IPS DF 4.7 (cell line): ENCODE measurements around the gene NOXO1.
"Not testable (repeated sequence)": the region's sequence is repeated elsewhere in the genome, so short reads cannot be mapped to it uniquely, and the experiment has no call there.

Experiments
- DNase-seq: peaks from one replicate; pipeline ENCODE4 v3.0.0-alpha.2; 2013; ENCODE audit warnings: low spot score; ENCODE audit errors: extremely low read depth

The NOXO1 gene

DNA sequence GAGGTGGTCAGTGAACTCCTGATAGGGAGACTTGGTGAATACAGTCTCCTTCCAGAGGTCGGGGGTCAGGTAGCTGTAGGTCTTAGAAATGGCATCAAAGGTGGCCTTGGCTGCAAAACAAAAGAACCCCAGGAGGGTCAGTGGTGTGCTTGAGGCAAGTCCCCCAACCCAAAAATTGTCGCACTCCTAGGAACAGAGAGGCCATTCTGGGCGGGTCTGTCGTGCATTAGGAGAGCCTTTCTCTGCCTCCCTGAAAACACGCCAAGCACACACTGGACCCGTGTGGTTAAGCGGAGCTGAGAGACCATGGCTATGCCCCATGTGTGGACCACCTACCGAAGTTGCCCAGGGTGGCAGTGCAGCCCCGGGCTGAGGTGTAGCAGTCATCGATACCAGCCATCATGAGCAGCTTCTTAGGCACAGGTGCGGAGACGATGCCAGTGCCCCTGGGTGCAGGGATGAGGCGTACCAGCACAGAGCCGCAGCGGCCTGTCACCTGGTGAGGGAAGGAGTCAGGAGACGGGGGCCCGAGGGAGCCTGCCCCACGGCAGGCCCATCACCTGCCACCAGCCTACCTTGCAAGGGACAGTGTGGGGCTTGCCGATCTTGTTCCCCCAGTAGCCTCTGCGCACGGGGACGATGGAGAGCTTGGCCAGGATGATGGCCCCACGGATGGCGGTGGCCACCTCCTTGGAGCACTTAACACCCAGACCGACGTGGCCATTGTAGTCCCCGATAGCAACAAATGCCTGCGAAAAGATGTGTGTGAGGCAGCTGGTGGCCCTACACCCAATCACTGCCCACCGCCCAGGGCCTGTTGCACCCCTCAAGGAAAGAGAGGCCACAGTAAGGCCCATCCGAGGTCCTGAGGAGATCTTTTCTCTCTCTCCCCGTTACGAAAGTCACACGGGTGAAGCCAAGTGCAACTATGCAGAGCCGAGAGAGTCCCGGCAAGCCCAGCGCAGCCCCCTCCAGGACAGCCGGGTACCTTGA lies 18.8 kb downstream of the NOXO1 start:
- DNase-seq = not testable (repeated sequence)

DNA sequence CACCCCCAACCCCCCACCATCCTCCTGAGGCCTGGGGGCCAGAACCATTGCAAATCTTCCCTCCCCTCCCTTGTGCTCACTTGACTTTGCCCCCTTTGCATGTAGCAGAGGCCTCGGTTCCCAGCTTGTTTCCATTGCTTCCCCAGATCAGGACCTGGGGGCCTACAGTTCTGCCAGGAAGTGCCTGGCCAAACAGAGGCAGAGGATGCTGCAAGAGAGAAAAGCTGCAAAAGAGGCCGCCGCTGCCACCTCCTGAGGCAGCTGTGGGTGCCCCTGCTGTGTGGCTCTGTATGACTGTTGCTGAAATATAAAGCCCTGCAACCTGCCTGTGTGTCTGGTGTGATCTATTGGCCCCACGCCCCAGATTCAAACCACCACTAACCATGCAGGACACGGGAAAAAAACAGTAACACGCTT lies 19.6 kb downstream of the NOXO1 start:
- no peak for DNase-seq

DNA sequence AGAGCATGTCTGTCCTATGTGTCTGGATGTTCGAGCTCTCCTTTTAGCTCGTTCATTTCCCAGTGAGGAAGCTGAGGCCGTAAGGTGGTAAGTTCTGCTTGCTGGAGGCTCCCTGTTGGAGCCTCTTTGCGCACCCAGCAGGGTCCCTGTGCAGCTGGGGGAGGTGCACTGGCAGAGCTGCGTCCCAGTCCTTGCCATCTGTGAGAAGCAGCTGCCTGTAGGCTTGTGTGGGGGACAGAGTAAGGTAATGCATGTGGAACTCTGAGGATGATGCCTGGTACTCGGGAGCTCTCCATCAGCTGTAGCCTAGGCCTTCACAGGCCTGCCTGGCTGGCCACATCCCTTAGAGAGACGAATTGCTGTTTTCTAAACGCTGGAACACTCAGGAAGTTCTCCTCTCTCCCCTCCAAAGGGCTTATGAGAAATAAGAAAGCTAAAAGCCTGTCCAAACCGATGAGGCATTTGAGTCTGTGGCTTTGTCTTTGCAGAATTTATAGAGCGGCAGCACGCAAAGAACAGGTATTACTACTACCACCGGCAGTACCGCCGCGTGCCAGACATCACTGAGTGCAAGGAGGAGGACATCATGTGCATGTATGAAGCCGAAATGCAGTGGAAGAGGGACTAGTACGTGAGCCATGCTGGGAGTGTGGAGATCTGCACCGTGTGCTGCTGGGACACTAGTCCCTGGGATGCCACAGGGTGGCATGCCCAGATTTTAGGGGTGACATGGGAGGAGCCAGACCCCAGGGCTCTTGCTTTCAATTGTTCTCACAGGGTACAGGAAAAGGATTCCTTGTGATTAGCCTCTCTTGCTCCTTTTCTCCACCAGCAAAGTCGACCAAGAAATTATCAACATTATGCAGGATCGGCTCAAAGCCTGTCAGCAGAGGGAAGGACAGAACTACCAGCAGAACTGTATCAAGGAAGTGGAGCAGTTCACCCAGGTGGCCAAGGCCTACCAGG lies 20.3 kb downstream of the NOXO1 start:
- no peak for DNase-seq

DNA sequence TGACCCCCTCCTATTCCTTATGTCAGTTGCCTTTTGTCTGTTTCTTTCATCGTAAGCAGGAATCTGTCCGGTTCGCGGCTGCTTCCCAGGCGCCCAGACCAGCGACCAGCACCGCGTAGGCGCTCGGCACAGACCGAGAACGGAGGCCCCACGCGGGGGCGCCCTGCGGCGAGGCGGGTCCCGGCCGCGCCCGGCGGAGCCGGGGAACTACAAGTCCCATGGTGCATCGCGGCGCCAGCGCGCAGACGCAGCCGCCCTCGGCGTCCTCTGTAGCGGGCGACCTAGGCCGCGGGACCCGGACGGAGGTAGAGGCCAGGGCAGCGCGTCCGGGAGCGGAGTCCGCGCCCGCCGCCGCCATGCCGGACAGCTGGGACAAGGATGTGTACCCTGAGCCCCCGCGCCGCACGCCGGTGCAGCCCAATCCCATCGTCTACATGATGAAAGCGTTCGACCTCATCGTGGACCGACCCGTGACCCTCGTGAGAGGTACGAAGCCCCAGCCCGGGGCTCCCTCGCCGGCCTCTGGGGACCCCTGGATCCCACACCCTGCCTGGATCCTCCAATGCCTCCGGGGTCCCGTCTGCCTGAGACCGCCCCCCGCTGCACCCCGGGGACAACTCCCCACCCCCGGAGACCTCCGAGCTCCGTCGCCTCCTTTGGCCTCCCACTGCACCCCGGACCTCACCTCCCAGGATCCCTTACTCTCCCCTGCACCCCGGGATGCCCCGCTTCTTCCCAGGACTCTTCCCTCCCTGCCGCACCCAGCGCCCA lies 21.8 kb downstream of the NOXO1 start, which contains the start of gene NDUFB10:
Gene NDUFB10 (plus strand): TSS at position 270 of the 771 bp plus-strand sequence. CDS start 87 bp downstream, at position 357.
- no peak for DNase-seq

DNA sequence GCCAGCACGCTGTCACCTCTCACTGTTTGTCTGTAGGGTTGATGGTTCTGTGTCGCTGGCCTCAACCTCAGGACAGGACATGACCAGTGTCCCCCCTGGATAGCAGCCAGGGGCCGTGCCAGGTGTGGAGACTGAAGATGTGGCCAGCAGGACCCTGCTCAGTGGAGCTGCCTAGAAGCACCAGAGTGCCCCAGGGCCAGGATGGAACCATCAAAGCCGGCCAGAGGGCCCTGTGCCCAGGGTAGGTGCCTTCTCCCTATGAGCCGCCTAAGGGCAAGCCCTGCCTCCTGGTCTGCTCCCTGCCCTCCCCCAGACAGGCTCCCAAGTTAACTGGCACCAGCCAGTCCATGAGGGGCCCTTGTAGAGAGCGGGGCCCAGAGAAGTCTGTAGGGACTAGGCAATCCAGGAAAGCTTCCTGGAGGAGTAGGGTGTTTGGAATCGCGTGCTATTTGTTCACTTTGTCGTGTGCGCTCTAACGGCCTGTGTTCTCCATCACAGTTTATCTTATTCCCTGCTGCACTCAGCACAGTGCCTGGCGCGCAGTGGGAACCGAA lies 22.5 kb downstream of the NOXO1 start:
- no peak for DNase-seq

DNA sequence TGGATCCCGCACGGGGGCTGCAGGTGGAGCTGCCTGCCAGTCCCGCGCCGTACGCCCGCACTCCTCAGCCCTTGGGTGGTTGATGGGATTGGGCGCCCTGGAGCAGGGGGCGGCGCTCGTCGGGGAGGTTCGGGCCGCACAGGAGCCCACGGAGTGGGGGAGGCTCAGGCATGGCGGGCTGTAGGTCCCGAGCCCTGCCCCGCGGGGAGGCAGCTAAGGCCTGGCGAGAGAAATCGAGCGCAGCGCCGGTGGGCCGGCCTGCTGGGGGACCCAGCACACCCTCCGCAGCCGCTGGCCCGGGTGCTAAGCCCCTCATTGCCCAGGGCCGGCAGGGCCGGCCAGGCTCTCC lies 23.2 kb downstream of the NOXO1 start:
- DNase-seq = not testable (repeated sequence)

DNA sequence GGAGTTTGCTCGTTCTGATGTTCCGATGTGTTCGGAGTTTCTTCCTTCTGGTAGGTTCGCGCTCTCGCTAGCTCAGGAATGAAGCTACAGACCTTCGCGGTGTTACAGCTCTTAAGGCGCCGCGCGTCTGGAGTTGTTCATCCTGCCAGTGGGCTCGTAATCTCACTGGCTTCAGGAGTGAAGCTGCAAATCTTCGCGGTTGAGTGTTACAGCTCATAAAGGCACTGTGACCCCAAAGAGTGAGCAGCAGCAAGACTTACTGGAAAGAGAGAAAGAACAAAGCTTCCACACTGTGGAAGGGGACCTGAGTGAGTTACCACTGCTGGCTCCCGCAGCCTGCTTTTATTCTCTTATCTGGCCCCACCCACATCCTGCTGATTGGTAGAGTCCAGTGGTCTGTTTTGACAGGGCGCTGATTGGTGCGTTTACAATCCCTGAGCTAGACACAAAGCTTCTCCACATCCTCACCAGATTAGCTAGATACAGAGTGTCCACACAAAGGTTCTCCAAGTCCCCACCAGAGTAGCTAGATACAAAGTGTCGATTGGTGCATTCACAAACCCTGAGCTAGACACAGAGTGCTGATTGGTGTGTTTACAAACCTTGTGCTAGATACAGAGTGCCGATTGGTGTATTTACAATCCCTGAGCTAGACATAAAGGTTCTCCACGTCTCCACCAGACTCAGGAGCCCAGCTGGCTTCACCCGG lies 23.7 kb downstream of the NOXO1 start:
- DNase-seq = not testable (repeated sequence)

DNA sequence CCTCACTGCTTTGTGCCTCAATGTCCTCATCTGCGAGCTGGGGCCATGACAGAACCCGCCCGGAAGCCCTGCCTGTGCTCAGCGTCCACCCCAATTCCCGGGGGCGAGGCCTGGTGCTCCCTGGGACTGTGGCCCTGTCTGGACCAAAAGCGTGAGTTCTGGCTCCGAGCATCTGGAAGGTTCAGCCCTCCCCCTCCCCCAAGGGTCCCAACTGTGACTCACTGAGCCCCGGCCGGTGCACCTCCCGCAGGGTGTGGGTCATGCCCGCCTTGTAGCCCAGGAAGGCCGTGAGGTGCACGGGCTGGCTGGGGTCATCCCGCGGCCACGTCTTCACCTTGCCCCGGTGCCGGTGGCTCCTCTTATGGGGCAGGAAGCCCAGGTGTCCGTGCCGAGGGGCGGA lies 27.5 kb downstream of the NOXO1 start:
- no peak for DNase-seq

DNA sequence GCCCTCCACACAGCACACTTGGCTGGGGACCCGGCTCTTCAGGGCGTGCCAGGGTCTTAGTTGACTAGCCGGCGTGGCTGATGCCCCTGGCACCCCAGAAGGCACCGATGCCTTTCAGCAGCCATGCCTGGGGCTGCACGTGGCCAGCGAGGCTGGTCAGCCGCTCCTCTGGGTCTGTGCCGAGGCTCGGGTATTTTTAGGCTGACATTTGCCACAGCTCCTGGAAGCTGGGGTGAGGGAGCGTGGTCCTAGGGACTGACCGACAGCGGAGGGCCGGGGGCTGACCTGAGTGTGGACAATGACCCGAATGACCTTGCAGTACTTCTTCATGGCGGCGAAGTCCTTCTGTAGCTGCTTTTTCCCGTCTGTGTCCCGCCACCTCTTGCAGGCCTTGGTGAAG lies 30.7 kb downstream of the NOXO1 start:
- no peak for DNase-seq

DNA sequence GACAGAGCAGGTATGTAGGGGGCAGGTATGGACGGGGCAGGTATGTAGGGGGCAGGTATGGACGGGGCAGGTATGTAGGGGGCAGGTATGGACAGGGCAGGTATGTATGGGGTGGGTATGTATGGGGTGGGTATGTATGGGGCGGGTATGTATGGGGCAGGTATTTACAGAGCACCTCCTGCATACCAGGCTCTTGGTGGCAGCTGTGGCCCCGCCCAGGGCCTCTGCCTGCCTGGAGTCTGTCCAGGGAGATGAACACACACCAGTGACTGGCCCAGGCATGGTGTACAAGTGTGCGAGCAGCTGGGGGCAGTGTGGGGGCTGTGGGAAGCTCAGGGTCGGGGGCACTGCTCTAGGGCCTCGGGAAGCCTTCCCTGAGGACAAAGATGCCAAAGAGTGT lies 31.2 kb downstream of the NOXO1 start:
- no peak for DNase-seq

DNA sequence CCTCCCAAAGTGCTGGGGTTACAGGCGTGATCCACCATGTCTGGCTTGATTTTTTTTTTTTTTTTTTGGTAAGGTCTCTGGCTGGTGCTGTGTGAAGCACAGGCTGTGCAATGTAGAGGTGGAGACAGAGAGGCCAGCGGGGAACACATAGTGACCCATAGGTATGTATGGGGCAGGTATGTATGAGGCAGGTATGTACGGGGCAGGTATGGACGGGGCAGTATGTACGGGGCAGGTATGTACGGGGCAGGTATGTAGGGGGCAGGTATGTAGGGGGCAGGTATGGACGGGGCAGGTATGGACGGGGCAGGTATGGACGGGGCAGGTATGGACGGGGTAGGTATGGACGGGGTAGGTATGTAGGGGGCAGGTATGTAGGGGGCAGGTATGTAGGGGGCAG lies 31.8 kb downstream of the NOXO1 start:
- DNase-seq = no peak

DNA sequence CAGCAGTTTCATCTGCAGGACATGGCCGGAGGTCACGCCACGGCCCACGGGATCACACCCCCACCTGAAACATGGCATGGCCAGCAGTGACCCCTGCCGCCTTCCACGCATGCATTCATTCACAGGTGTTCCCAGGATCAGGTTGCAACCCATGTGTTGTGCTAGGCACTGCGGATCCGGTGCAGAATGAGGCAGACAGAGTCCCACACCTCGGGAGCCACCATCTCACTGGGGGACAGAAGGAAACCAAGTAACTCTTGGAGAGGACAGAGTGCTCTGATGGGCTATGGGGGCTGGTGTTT lies 33.9 kb downstream of the NOXO1 start:
- no peak for DNase-seq

DNA sequence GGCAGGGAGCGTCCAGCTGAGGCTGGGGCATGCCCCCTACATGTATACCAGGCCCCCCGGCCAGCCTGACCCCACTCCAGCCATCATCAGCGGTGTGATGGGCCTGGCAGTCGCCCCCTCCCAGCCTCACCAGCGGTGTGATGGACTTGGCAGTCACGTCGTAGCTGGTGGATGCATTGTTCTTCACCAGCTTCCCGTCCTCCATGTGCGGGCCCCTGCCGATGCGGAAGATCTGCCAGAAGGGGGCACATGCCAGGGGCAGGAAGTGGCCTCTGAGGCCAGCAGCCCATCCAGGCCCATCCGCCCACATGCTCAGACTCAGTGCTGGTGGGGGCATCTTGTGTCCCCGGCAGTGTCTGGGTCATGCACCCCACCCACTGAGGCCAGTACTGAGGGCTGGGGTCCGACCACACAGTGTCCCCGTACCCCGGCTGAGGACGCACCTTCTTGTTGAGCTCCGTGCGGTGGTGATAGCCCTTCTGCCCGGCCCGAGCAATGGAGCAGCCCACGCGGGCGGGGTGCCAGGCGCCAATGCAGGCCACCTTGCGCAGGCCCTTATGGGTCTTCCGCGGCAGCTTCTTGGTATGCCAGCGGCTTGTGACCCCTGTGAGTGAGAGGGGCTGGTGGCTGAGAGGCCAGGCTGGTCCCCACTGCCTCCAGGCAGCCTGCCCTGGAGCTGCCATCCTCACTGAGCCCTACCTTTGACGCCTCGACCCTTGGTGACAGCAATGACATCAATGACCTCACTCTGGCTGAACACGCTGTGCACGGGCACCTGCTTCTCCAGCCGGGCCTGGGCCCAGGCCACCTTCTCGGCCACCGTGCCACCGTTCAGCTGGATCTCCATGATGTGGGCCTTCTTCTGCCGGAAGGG lies 34.5 kb downstream of the NOXO1 start:
- no peak for DNase-seq

DNA sequence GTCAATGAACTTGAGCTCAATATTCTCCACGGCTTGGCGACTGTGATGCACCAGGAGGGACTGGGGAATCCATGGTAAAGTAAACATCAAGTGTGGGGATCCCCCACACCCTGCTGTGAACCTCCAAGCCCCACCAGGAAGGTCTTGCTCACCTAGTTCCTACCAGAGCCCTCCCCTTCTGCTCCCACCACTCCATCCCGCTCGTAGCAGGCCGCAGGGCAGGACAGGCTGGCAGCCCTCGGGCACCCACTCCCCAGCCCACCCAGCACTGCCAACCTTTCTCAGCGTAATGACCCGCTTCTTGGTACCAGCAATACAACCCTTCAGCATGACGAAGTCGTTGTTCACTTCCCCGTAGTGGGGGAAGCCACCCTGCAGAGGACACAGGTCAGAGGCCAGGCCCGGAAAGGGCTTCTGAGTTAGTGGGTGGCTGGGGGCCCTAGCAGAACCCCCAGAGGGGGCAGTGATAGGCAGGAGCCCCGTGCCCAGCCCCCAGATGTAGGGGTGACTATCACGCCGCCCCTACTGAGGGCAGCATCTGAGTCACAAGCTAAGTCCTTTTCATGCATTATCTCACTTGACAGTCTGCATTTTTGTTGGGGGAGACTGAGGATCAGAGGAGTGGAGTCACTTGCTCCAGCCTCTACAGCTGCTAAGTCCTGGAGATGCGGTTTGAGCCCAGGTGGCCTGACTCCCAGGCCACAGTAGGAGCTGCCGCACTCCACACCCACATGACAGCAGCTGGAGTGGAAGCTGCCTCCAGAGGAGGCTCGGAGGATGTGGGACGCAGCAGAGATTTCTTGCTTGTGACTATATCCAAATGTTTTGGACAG lies 35.5 kb downstream of the NOXO1 start:
- no peak for DNase-seq

DNA sequence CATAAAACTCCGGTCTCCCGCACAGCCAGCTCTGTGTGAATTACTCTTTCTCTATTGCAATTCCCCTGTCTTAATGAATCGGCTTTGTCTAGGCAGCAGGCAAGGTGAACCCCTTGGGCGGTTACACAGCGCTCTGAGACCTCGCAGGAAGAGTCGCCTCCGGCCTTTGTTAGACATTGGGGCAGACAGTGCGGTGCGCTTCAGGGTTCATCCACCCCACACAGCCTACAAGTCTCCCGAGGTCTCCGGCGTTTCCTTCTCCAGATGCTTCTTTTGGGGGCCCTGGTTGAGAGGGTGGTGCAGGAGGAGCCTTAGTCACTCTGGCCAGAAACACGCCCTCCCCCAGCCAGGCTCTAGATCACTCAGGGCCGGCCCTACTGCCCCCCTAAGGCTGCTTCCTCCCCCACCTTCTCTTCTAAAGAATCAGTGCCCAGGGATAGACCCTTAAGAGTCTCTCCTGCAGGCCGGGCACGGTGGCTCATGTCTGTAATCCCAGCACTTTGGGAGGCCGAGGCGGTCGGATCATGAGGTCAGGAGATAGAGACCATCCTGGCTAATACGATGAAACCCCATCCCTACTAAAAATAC lies 36.6 kb downstream of the NOXO1 start:
- no peak for DNase-seq

DNA sequence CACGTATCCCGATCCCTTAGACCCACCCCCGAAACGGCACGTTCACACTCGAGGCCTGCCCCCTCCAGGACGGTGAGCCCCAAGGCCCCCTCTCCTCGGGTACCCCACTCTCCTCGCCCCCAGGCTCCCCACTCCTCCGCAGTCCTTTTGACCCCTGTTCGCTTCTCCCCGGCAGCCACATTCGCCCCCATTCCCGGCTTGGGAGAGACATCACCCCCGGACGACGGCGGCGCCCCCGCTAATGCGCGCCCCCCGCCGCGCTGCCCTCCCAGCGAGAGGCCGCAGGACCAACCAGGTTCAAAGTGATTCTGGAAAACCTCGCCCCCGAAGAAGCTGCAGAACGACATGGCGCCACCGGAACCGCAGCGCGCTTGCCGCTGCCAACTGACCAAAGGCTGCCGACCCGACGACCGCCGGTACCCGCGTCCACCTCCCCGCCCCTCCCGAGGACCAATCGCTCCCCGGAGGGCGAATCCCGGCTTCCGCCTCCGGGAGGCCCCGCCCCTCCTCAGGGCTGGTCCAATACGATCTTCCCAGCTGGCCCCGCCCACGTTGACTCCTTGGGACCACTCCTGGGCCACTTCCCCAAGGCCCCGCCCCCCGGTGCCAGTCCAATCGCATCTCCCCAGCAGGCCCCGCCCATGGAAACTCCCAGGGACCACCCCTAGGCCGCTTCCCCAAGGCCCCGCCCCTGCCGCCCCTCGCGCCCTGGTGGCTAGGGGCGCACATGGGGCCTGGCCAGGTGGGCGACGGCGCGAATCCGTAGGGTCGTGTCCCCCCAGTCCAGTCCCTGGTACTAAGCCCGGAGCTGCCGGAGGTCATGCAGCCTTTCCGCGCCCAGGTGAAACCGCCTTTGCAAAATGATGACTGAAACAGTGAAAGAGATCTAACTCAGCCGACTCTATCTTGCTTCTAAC lies 38.2 kb downstream of the NOXO1 start, which contains the start of gene MSRB1:
Gene MSRB1 (minus strand): TSS at position 390 of the 917 bp plus-strand sequence. CDS start 43 bp downstream, at position 347.
- DNase-seq = no peak
